Osteoblast (primary cell): ENCODE data around the gene TRMT2A. TPM values are rescaled to one million over a fixed set of nuclear protein-coding genes. Genes with fewer than 3 reads are reported as not detected.

Source experiments
- DNase-seq: peaks from one replicate; pipeline ENCODE4 v3.0.0; 2011; ENCODE audit warnings: low spot score, mixed read lengths; ENCODE audit not compliant: insufficient read length; ENCODE audit errors: missing footprints
- H2AFZ ChIP-seq: 2 replicates; pipeline ENCODE4 v1.6.0; 2011; ENCODE audit warnings: mild to moderate bottlenecking, low read length
- H3K27ac ChIP-seq: 2 replicates; pipeline ENCODE4 v1.5.1; 2011; ENCODE audit warnings: mild to moderate bottlenecking, low read depth, low read length, moderate library complexity
- H3K27me3 ChIP-seq: 2 replicates; pipeline ENCODE4 v1.6.0; 2012; ENCODE audit warnings: mild to moderate bottlenecking, control low read depth, inconsistent platforms, low read length, moderate library complexity; ENCODE audit not compliant: insufficient read depth
- H3K36me3 ChIP-seq: 2 replicates; pipeline ENCODE4 v1.5.1; 2011; ENCODE audit warnings: mild to moderate bottlenecking, low read length, control low read depth, moderate library complexity; ENCODE audit not compliant: insufficient read depth
- H3K4me1 ChIP-seq: 2 replicates; pipeline ENCODE4 v1.5.1; 2011; ENCODE audit warnings: mild to moderate bottlenecking, low read length, control low read depth, moderate library complexity; ENCODE audit not compliant: insufficient read depth
- H3K4me2 ChIP-seq: 2 replicates; pipeline ENCODE4 v1.6.0; 2011; ENCODE audit warnings: mild to moderate bottlenecking, low read length; ENCODE audit not compliant: insufficient read depth
- H3K4me3 ChIP-seq: fragments of 200-600 bp; sonication (generic); 3 replicates; pipeline ENCODE4 v1.5.1; 2012; ENCODE audit warnings: mild to moderate bottlenecking, low read length, inconsistent platforms; ENCODE audit not compliant: insufficient read depth
- H3K79me2 ChIP-seq: 2 replicates; pipeline ENCODE4 v1.6.0; 2012; ENCODE audit warnings: mild to moderate bottlenecking, low read length, control low read depth, inconsistent platforms; ENCODE audit not compliant: insufficient read depth
- H3K9me3 ChIP-seq: 2 replicates; pipeline ENCODE4 v1.5.1; 2011; ENCODE audit warnings: low read depth, low read length, control low read depth
- H4K20me1 ChIP-seq: 2 replicates; pipeline ENCODE4 v1.6.0; 2012; ENCODE audit warnings: mild to moderate bottlenecking, low read length, control low read depth; ENCODE audit not compliant: insufficient read depth
- total RNA-seq: library from RNA; depleted of rRNA; stranded (reverse); fragments of >200 nt; gene quantifications from 2 replicates; pipeline ENCODE4 v1.2.3, GENCODE V29; 2012
- TF ChIP-seq, protein P1 (sequence below): IDR thresholded peaks from 2 replicates; pipeline ENCODE4 v1.5.1; 2011; ENCODE audit warnings: mild to moderate bottlenecking, low read depth, low read length, moderate library complexity; ENCODE audit errors: extremely low read depth

The TRMT2A gene
- total RNA-seq, 1 donor = 43.8 TPM

DNA sequence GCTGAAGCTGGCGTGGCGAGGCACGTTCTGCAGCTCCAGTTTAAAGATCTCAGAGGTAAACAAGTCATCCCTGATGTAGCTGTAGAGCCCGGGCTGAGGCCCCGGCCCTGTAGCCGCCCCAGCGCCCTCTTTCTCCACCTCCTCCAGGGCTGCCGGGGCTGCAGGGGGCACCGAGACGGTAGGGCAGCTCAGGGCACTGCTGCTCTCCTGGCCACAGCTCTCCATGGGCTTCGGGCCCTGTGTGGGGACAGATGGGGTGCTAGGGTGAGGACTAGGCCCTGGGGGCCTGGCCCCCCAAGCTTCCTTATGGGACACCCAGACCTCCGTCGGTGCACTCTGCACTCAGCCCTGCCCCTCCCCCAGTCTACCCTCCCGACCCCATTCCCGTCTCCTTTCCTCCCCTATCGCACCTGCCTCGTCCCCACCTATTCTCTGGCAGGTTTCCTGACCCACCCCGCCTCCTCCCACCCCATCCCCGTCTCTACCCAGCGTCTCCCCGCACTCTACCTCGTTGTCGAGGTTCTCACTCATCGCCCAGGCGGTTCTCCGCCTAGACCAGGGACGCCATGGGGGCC, 563 bp downstream of the TRMT2A start:
- Histone ChIP-seq H2AFZ (peak overlapping the region; percentile 70), H3K36me3 (peaks cover 52% of the 10 kb centered on the region), H3K9me3 (no peaks in the 10 kb centered on the region), H3K4me2 (peak overlapping the region; percentile 90), H3K4me3 (peak overlapping the region; percentile 99), H3K79me2 (peaks cover 76% of the 10 kb centered on the region), H3K27ac (peak overlapping the region; percentile 88), H3K27me3 (no peaks in the 10 kb centered on the region), H3K4me1 (peaks cover 20% of the 10 kb centered on the region), H4K20me1 (peaks cover 12% of the 10 kb centered on the region)
- TF ChIP-seq, protein P1, sequence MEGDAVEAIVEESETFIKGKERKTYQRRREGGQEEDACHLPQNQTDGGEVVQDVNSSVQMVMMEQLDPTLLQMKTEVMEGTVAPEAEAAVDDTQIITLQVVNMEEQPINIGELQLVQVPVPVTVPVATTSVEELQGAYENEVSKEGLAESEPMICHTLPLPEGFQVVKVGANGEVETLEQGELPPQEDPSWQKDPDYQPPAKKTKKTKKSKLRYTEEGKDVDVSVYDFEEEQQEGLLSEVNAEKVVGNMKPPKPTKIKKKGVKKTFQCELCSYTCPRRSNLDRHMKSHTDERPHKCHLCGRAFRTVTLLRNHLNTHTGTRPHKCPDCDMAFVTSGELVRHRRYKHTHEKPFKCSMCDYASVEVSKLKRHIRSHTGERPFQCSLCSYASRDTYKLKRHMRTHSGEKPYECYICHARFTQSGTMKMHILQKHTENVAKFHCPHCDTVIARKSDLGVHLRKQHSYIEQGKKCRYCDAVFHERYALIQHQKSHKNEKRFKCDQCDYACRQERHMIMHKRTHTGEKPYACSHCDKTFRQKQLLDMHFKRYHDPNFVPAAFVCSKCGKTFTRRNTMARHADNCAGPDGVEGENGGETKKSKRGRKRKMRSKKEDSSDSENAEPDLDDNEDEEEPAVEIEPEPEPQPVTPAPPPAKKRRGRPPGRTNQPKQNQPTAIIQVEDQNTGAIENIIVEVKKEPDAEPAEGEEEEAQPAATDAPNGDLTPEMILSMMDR = no peak
- peak; percentile 93 for DNase-seq

- Histone ChIP-seq H3K4me2 (peak within 1 kb of the TSS; percentile 90), H2AFZ (peak within 1 kb of the TSS; percentile 70), H3K36me3 (peaks cover 55% of the 10 kb centered on the region), H3K27me3 (no peaks in the 10 kb centered on the region), H3K4me1 (peaks cover 20% of the 10 kb centered on the region), H4K20me1 (peaks cover 13% of the 10 kb centered on the region), H3K4me3 (peak within 1 kb of the TSS; percentile 99), H3K9me3 (no peaks in the 10 kb centered on the region), H3K27ac (peak within 1 kb of the TSS; percentile 88), H3K79me2 (peaks cover 70% of the 10 kb centered on the region)
- TF ChIP-seq, protein P1 = no peak
- peak; percentile 86 for DNase-seq
These were observed 1.2 kb downstream of the TRMT2A start, which contains the start of gene RANBP1 for GRCh38 chr22:20115691-20116375. Gene RANBP1, plus strand, starts transcription at chr22:20116104. Its CDS starts 81 bp downstream, at chr22:20116185.

- Histone ChIP-seq H3K36me3 (peaks cover 55% of the 10 kb centered on the region), H3K27me3 (no peaks in the 10 kb centered on the region), H4K20me1 (peaks cover 8% of the 10 kb centered on the region), H3K4me3 (no peak overlapping the region), H3K27ac (no peak overlapping the region), H3K4me2 (no peak overlapping the region), H3K79me2 (peaks cover 59% of the 10 kb centered on the region), H2AFZ (no peak overlapping the region), H3K4me1 (peaks cover 20% of the 10 kb centered on the region), H3K9me3 (no peaks in the 10 kb centered on the region)
- TF ChIP-seq, protein P1 = no peak
- peak; percentile 82 for DNase-seq
These were observed 2.2 kb downstream of the TRMT2A start for GRCh38 chr22:20114506-20115475.
